ENCODE measurements around the gene ATG101.

DNA sequence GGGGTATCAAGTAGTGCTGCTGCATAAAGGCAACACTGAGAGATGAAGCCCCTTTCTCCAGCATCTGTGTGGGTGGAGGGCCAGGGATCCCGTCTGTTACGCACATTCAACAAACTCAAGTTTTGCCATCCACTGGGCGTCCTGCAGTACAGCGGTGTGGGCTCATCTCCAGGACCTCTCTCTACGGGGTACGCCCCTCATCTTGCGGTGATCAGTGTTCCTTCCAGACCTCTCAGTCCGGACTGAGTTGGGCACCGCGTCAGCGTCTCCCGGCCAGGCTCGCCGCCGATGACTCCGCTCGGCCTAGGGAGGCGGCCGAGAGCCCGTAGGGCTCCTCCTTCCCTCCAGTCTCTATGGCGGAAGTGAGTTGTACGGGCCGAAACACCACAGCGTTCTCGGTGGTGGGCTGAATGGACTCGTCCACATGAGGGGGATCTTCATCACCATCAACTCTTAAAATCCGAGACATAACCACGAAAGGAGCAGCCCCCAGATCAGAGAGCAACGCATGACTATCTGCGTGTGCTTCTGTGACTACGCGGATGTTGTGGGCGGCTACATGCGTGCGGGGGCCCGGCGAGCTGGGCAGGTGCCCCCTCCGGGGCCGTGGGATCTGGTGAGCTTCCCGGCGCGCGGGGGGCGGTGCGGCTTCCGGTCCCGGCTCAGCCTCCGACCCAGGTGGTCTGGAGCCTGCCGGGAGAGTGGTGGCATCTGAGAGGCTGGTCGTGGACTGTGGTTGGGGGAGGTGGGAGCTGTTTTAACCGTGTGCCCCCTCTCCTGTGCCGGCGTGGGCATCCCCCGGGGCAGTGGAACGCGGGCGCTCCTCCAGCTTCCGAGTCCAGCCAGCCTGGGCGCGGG lies at the start of gene ATG101:
- TF ChIP-seq, protein P1, sequence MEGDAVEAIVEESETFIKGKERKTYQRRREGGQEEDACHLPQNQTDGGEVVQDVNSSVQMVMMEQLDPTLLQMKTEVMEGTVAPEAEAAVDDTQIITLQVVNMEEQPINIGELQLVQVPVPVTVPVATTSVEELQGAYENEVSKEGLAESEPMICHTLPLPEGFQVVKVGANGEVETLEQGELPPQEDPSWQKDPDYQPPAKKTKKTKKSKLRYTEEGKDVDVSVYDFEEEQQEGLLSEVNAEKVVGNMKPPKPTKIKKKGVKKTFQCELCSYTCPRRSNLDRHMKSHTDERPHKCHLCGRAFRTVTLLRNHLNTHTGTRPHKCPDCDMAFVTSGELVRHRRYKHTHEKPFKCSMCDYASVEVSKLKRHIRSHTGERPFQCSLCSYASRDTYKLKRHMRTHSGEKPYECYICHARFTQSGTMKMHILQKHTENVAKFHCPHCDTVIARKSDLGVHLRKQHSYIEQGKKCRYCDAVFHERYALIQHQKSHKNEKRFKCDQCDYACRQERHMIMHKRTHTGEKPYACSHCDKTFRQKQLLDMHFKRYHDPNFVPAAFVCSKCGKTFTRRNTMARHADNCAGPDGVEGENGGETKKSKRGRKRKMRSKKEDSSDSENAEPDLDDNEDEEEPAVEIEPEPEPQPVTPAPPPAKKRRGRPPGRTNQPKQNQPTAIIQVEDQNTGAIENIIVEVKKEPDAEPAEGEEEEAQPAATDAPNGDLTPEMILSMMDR (IDR thresholded peaks at IDR 0.05) = peak; percentile 67 to 84 (median 77)
- TF ChIP-seq POLR2A (IDR thresholded peaks at IDR 0.05) = no peak
